ENCODE results near the gene LRRTM2. TPM values are rescaled to one million over a fixed set of nuclear protein-coding genes. Genes with fewer than 3 reads are reported as not detected.

The LRRTM2 gene
- total and polyA plus RNA-seq, 9 donors, result 0.30 to 1.0 (median 0.53) TPM

DNA sequence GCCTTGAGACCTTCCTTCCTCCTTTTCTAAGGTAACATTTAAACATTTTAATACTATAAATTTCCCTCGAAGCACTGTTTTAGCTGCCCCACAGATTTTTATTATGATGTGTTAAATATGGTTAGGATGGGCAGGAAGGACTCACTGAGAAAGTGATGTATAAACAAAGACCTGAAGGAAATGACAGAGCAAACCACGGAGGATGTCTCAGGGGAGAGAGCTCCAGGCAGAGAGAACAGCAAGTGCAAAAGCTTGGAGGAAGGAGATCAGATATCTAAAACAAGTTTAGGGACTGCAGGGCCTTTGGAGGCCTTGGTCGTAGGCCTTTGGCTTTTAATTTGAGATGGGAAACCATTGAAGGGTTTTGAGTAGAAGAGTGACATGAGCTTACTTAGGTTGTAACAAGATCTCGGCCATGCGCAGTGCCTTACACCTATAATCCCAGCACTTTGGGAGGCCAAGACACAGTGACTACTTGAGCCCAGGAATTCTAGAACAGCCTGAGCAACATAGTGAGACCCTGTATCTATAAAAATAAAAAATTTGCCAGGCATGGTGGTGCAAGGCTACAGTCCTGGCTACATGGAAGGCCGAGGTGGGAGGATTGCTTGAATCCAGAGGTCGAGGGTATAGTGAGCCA lies 35.5 kb upstream of the LRRTM2 start:
- H3K36me3 ChIP-seq (ENCODE audit: control insufficient read depth, insufficient read depth, low read length), result peaks cover 43% of the 10 kb centered on the region
- WGBS (ENCODE audit: insufficient coverage), result 74% methylated on average over 4 of the region's 7 CpGs
- H3K4me3 ChIP-seq (ENCODE audit: low read length), result no peak overlapping the region
- H3K27me3 ChIP-seq (ENCODE audit: control insufficient read depth, insufficient read depth, low read length), result no peaks in the 10 kb centered on the region
- no peak overlapping the region for H3K27ac ChIP-seq (ENCODE audit: low read length)
- H3K4me1 ChIP-seq (ENCODE audit: control insufficient read depth, insufficient read depth, low read length), result no peaks in the 10 kb centered on the region
- DNase-seq, result no peak
- no peaks in the 10 kb centered on the region for H3K9me3 ChIP-seq (replicated peaks; ENCODE audit: control insufficient read depth, low read depth, low read length)

DNA sequence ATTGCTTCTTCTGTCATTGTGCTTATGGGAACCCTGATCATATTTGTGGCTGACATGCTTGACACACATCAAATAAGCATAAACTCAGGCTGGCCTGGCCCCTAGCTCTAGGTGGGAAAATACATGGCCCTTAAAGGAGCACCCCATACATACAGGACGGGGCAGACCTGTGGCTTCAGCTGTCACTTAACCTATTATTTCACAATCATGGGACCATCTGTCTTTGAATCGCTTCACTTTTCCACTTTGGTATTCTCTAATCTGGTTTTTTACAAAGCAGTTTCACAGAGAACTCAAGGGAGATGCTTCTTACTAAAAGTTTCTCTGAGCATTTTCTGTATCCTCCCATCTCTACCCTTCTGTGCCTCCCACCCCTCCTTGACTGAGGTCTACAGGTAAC lies 34.6 kb upstream of the LRRTM2 start:
- Histone ChIP-seq H3K4me3 (ENCODE audit: low read length) (no peak overlapping the region), H3K4me1 (ENCODE audit: control insufficient read depth, insufficient read depth, low read length) (no peaks in the 10 kb centered on the region), H3K36me3 (ENCODE audit: control insufficient read depth, insufficient read depth, low read length) (peaks cover 51% of the 10 kb centered on the region), H3K27me3 (ENCODE audit: control insufficient read depth, insufficient read depth, low read length) (no peaks in the 10 kb centered on the region), H3K27ac (ENCODE audit: low read length) (no peak overlapping the region), H3K9me3 (replicated peaks; ENCODE audit: control insufficient read depth, low read depth, low read length) (no peaks in the 10 kb centered on the region)
- DNase-seq, result no peak
- 100% methylated on average over 2 of the region's 2 CpGs for WGBS (ENCODE audit: insufficient coverage)

DNA sequence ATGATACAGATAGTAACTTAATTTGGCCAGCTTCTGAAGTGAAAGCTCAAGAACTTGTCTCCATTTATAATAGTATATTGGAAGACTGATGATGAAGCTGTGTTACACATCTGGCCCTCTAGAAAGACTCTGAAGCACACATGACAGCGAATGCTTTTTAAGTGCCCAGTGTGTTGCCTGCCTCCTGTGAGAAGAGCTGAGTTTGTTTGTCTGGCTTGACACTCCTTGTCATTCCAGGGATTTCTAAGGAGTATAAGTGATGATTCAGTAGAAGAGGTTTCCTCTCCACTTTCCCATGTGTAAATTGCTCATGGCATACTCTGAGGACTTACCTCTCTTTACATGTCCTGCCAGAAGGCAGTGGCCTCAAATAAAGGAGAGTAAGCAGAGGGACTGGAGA lies 30.4 kb upstream of the LRRTM2 start:
- no CpG with 5 or more reads among the region's 1 CpG for WGBS (ENCODE audit: insufficient coverage)
- no peak for DNase-seq
- Histone ChIP-seq H3K36me3 (ENCODE audit: control insufficient read depth, insufficient read depth, low read length) (peaks cover 53% of the 10 kb centered on the region), H3K4me3 (ENCODE audit: low read length) (no peak overlapping the region), H3K27ac (ENCODE audit: low read length) (no peak overlapping the region), H3K9me3 (replicated peaks; ENCODE audit: control insufficient read depth, low read depth, low read length) (no peaks in the 10 kb centered on the region), H3K4me1 (ENCODE audit: control insufficient read depth, insufficient read depth, low read length) (no peaks in the 10 kb centered on the region), H3K27me3 (ENCODE audit: control insufficient read depth, insufficient read depth, low read length) (no peaks in the 10 kb centered on the region)

DNA sequence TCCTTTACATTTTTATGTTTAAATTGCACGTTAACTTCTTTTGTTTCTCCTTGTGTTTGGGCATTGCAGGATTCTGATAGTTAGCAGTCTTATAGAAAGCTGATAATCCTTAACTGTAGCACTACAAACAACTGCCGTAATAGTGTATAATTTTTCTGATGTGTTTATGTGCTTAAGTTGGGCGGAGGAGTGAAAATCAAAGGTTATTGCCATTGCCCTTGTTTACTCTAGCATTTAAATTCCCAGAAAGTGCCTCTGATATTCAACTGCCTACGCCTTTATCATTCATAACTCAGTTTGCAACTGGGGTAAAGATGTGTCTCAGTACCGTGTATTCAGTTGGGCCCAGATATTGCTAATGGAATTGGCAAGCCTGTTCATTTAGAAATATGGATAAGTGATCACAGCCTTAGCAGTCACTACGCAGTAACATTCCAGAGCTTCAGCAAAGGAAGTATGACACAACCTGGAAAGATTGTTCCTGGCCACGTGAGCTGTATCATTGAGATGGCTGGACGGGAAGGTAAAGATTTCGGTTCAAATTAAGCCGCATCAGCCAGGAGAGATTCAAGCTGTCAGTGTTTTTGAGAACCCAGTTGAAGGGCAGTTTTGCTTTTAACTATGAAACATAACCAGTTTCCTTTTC lies 28.1 kb upstream of the LRRTM2 start:
- DNase-seq, result peak; percentile 89
- no peak overlapping the region for H3K4me3 ChIP-seq (ENCODE audit: low read length)
- no peaks in the 10 kb centered on the region for H3K27me3 ChIP-seq (ENCODE audit: control insufficient read depth, insufficient read depth, low read length)
- WGBS (ENCODE audit: insufficient coverage), result 67% methylated on average over 1 of the region's 10 CpGs
- H3K9me3 ChIP-seq (replicated peaks; ENCODE audit: control insufficient read depth, low read depth, low read length), result no peaks in the 10 kb centered on the region
- H3K4me1 ChIP-seq (ENCODE audit: control insufficient read depth, insufficient read depth, low read length), result no peaks in the 10 kb centered on the region
- peaks cover 44% of the 10 kb centered on the region for H3K36me3 ChIP-seq (ENCODE audit: control insufficient read depth, insufficient read depth, low read length)
- peak overlapping the region; percentile 62 for H3K27ac ChIP-seq (ENCODE audit: low read length)

DNA sequence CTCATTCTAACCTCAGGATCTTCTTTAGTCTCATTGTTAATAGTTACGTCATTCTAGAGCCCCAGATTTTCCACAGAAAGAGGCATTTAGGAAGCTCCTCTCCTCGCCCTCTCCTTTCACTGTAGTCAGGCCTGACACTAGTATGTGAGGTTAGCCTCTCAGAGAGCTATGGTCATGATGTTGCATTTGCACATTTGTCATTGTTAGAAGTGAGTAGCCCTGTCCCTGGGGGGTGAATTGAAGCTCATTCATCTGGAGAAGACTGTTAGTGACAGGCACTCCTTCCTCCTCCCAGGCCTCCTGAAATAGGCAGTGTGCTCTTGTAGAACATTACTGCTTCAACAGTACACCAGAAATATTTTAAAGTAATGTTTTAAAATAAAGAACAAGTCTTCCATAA lies 26.6 kb upstream of the LRRTM2 start:
- no peak for DNase-seq
- Histone ChIP-seq H3K27ac (ENCODE audit: low read length) (peak overlapping the region; percentile 30), H3K4me1 (ENCODE audit: control insufficient read depth, insufficient read depth, low read length) (no peaks in the 10 kb centered on the region), H3K4me3 (ENCODE audit: low read length) (no peak overlapping the region), H3K36me3 (ENCODE audit: control insufficient read depth, insufficient read depth, low read length) (peaks cover 40% of the 10 kb centered on the region), H3K27me3 (ENCODE audit: control insufficient read depth, insufficient read depth, low read length) (no peaks in the 10 kb centered on the region), H3K9me3 (replicated peaks; ENCODE audit: control insufficient read depth, low read depth, low read length) (no peaks in the 10 kb centered on the region)
- WGBS (ENCODE audit: insufficient coverage), result no CpG with 5 or more reads among the region's 2 CpGs

DNA sequence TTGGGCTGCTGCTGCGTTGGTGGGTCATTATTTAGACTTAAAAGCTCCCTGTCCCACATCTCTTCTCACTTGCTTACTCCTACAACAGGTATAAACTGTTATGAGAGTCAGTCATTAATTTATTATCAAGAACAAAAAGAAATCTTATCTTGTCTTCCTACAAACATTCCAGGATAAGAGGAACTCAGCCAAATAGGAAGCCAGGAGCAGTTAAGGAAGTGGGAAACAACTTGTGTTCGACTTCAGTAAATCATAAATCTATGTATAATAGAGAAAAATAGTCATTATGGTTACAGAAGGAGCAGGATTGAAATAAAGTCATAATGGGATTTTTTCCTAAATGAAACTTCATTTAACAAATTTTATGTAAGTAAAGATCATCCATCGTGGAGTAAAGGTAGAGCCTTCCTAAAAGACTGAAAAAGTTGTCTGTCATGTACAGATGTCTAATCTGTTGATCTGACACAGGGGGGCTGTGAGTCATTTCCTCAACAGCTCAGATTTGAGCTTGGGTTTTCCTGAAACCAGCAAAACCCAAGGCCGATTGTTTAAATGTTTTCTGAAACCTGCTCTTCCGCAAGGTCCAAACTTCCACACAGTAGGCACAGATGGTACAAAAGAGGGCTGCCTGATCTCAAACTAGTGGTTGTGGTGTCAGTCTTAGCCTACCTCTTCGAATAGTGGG lies 25.3 kb upstream of the LRRTM2 start:
- peaks cover 36% of the 10 kb centered on the region for H3K36me3 ChIP-seq (ENCODE audit: control insufficient read depth, insufficient read depth, low read length)
- DNase-seq, result no peak
- WGBS (ENCODE audit: insufficient coverage), result 83% methylated on average over 2 of the region's 6 CpGs
- H3K9me3 ChIP-seq (replicated peaks; ENCODE audit: control insufficient read depth, low read depth, low read length), result no peaks in the 10 kb centered on the region
- no peaks in the 10 kb centered on the region for H3K4me1 ChIP-seq (ENCODE audit: control insufficient read depth, insufficient read depth, low read length)
- no peak overlapping the region for H3K27ac ChIP-seq (ENCODE audit: low read length)
- no peak overlapping the region for H3K4me3 ChIP-seq (ENCODE audit: low read length)
- no peaks in the 10 kb centered on the region for H3K27me3 ChIP-seq (ENCODE audit: control insufficient read depth, insufficient read depth, low read length)

DNA sequence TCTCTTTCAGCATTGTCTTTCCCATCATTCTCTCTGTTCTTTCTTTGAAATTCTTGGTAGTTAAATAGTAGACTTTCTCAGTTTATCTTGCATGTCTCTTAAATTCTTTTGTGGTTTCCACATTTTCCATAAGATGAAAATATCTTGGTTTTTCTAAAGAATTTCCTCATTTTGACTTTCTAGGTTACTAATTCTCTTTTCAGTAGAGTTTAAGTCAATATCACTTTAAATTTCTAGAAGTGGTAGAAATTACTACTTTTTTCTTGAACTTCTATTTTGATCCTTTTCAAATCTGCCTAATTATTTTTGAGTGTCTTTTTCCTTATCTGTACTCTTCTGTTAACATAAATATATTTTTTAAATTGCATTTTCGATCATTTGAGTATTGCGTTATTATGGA lies 23.6 kb upstream of the LRRTM2 start:
- no peak for DNase-seq
- no CpG with 5 or more reads among the region's 2 CpGs for WGBS (ENCODE audit: insufficient coverage)
- Histone ChIP-seq H3K36me3 (ENCODE audit: control insufficient read depth, insufficient read depth, low read length) (peaks cover 22% of the 10 kb centered on the region), H3K9me3 (replicated peaks; ENCODE audit: control insufficient read depth, low read depth, low read length) (no peaks in the 10 kb centered on the region), H3K27me3 (ENCODE audit: control insufficient read depth, insufficient read depth, low read length) (no peaks in the 10 kb centered on the region), H3K4me1 (ENCODE audit: control insufficient read depth, insufficient read depth, low read length) (no peaks in the 10 kb centered on the region), H3K27ac (ENCODE audit: low read length) (no peak overlapping the region), H3K4me3 (ENCODE audit: low read length) (no peak overlapping the region)

DNA sequence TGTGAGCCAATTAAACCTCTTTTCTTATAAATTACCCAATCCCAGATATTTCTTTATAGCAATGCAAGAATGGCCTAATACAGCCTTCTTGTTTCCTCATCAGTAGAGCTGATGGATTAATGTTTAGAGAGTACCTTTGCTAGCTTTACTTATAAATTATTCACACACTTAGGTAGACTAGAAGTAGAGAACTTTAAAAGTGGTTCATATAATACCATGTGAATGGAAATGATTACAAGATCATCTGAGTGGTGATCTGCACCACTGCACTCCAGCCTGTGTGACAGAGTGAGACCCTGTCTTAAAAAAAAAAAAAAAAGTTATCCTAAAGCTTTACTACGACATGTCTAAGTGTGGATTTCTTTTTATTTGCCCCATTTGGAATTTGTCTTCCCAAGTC lies 23.2 kb upstream of the LRRTM2 start:
- no CpG with 5 or more reads among the region's 1 CpG for WGBS (ENCODE audit: insufficient coverage)
- Histone ChIP-seq H3K9me3 (replicated peaks; ENCODE audit: control insufficient read depth, low read depth, low read length) (no peaks in the 10 kb centered on the region), H3K27ac (ENCODE audit: low read length) (no peak overlapping the region), H3K4me1 (ENCODE audit: control insufficient read depth, insufficient read depth, low read length) (no peaks in the 10 kb centered on the region), H3K27me3 (ENCODE audit: control insufficient read depth, insufficient read depth, low read length) (no peaks in the 10 kb centered on the region), H3K4me3 (ENCODE audit: low read length) (no peak overlapping the region), H3K36me3 (ENCODE audit: control insufficient read depth, insufficient read depth, low read length) (peaks cover 22% of the 10 kb centered on the region)
- DNase-seq, result no peak

DNA sequence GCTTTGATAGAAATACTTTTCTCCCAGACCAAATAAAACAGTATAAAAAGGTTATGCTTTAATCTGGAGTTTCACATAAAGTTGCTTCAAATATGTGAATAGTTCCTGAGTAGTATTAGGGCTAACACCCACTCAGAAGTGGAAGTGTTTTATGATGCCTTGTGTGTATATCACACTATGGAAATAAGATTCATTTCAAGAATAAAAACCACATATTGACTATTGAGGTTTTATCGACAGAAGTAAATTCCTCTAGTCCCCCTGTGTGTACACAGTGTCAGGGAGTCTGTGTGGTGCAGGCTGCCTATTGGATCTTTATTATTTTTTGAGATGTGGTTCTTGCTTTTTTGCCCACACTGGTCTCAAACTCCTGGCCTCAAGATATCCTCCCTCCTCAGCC lies 20.8 kb upstream of the LRRTM2 start:
- peaks cover 16% of the 10 kb centered on the region for H3K36me3 ChIP-seq (ENCODE audit: control insufficient read depth, insufficient read depth, low read length)

DNA sequence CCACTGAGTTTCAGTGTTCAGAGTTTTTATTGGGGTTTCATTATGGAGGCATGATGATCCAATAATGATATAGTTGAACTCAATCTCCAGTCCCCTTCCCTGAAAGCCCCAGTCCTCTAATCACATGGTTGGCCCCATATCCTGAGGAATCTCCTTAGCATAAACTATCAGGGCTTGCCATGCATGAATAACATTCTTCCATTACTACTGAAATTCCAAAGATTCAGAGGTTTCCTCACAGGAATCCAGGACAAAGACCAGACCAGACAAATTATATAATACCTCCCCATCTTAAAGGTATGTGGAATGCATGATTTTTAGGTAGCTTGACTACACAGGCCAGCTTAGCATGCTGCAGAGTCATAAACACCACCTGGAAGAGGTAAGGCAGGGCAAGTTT lies 15.5 kb upstream of the LRRTM2 start:
- no peak for DNase-seq
- Histone ChIP-seq H3K27me3 (ENCODE audit: control insufficient read depth, insufficient read depth, low read length) (no peaks in the 10 kb centered on the region), H3K27ac (ENCODE audit: low read length) (no peak overlapping the region), H3K9me3 (replicated peaks; ENCODE audit: control insufficient read depth, low read depth, low read length) (peaks cover 2% of the 10 kb centered on the region), H3K4me1 (ENCODE audit: control insufficient read depth, insufficient read depth, low read length) (no peaks in the 10 kb centered on the region), H3K36me3 (ENCODE audit: control insufficient read depth, insufficient read depth, low read length) (peaks cover 28% of the 10 kb centered on the region), H3K4me3 (ENCODE audit: low read length) (no peak overlapping the region)

More for the DNA sequence above, 20.8 kb upstream of the LRRTM2 start:
- no peak overlapping the region for H3K27ac ChIP-seq (ENCODE audit: low read length)
- DNase-seq, result no peak
- no peak overlapping the region for H3K4me3 ChIP-seq (ENCODE audit: low read length)
- no peaks in the 10 kb centered on the region for H3K27me3 ChIP-seq (ENCODE audit: control insufficient read depth, insufficient read depth, low read length)
- WGBS (ENCODE audit: insufficient coverage), result no CpG with 5 or more reads among the region's 1 CpG
- H3K9me3 ChIP-seq (replicated peaks; ENCODE audit: control insufficient read depth, low read depth, low read length), result no peaks in the 10 kb centered on the region
- no peaks in the 10 kb centered on the region for H3K4me1 ChIP-seq (ENCODE audit: control insufficient read depth, insufficient read depth, low read length)

Measured in muscle of leg (tissue), 11 donors.